Activated T-cell treated with anti-CD3 and anti-CD28 coated beads for 24 hours (primary cell): ENCODE results near the gene FBXL4.

Experiments
- DNase-seq: peaks from one replicate; pipeline ENCODE4 v3.0.0-alpha.2; 2020; ENCODE audit warnings: low read depth

The FBXL4 gene

GRCh38 chr6:98838975-98839374 is 108.8 kb downstream of the FBXL4 start:
- DNase-seq: no peak

- DNase-seq: no peak
Observed at GRCh38 chr6:98838032-98838431, 109.7 kb downstream of the FBXL4 start.

GRCh38 chr6:98836962-98837944 is 110.5 kb downstream of the FBXL4 start:
- no peak for DNase-seq

- DNase-seq: no peak
Observed at GRCh38 chr6:98836025-98836961, 111.5 kb downstream of the FBXL4 start.

GRCh38 chr6:98835149-98836024 is 112.4 kb downstream of the FBXL4 start:
- no peak for DNase-seq

GRCh38 chr6:98834060-98835031 is 113.4 kb downstream of the FBXL4 start, which contains the start of gene POU3F2:
Gene POU3F2 (plus strand): TSS chr6:98834574. CDS start chr6:98834874, 300 bp downstream.
- peak; percentile 61 for DNase-seq

- no peak for DNase-seq
Observed at GRCh38 chr6:98833307-98834059, 114.3 kb downstream of the FBXL4 start.

GRCh38 chr6:98833057-98833306 is 114.8 kb downstream of the FBXL4 start:
- DNase-seq: no peak

GRCh38 chr6:98832284-98833056 is 115.3 kb downstream of the FBXL4 start:
- no peak for DNase-seq

GRCh38 chr6:98831959-98832283 is 115.8 kb downstream of the FBXL4 start:
- no peak for DNase-seq

GRCh38 chr6:98831057-98831958 is 116.4 kb downstream of the FBXL4 start:
- DNase-seq: no peak

GRCh38 chr6:98830146-98830545 is 117.6 kb downstream of the FBXL4 start:
- no peak for DNase-seq

- DNase-seq: no peak
Observed at GRCh38 chr6:98828941-98829411, 118.8 kb downstream of the FBXL4 start.

GRCh38 chr6:98828211-98828788 is 119.4 kb downstream of the FBXL4 start:
- DNase-seq: no peak

- no peak for DNase-seq
Observed at GRCh38 chr6:98827295-98828159, 120.2 kb downstream of the FBXL4 start.

GRCh38 chr6:98825600-98826230 is 122.0 kb downstream of the FBXL4 start:
- DNase-seq: no peak
